ENCODE measurements around the gene GCNT1. TPM values are rescaled to one million over a fixed set of nuclear protein-coding genes. Genes with fewer than 3 reads are reported as not detected.

The GCNT1 gene
- total and polyA plus RNA-seq, 2 donors (not counting 1 experiment from before 2014, with no cell fraction given): 9.1 to 31.0 TPM

DNA sequence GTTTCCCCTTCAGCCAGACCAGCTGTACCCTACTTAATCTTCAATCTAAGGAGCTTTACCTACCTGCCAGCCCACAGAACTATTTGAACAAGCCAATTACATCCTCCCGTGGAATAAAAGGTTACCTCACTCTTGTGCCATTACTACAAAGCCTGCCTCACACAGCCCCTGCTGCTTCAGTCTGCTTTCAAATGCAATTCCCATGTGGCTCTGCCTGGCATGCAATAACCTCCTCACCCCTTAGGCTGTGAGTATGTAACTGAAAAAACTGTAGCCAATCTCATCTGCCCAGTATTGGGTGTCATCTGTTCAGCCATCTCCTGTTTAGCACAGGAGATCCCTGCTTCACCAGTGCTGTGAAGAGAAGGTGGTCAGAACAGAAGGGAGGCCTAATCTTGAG is 6.1 kb upstream of the GCNT1 start:
- H3K4me1 ChIP-seq (ENCODE audit: control insufficient read depth in 2 of 2, insufficient read depth in 2 of 2, low read length in 2 of 2): peaks cover 10 to 14% of the 10 kb centered on the region in 2 donors
- CTCF ChIA-PET: interaction anchor here (1.2 to 9.6 kb wide), 4 partner anchors 9 to 251 kb away, joined by 3 to 151 read pairs (median 5); no protein-coding TSS in a partner anchor
- TF ChIP-seq, protein P1, sequence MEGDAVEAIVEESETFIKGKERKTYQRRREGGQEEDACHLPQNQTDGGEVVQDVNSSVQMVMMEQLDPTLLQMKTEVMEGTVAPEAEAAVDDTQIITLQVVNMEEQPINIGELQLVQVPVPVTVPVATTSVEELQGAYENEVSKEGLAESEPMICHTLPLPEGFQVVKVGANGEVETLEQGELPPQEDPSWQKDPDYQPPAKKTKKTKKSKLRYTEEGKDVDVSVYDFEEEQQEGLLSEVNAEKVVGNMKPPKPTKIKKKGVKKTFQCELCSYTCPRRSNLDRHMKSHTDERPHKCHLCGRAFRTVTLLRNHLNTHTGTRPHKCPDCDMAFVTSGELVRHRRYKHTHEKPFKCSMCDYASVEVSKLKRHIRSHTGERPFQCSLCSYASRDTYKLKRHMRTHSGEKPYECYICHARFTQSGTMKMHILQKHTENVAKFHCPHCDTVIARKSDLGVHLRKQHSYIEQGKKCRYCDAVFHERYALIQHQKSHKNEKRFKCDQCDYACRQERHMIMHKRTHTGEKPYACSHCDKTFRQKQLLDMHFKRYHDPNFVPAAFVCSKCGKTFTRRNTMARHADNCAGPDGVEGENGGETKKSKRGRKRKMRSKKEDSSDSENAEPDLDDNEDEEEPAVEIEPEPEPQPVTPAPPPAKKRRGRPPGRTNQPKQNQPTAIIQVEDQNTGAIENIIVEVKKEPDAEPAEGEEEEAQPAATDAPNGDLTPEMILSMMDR (IDR thresholded peaks at IDR 0.05): no peak
- TF ChIP-seq EZH2 (IDR thresholded peaks at IDR 0.05; ENCODE audit: borderline replicate concordance, insufficient read depth, low read depth, low read length, poor library complexity, severe bottlenecking): no peak
- H4K20me1 ChIP-seq (ENCODE audit: control insufficient read depth, insufficient read depth, low read length, poor library complexity, severe bottlenecking): no peaks in the 10 kb centered on the region
- Mint-ChIP-seq H3K9me3 (ENCODE audit: insufficient read depth) (no peaks in the 10 kb centered on the region), H3K27ac (no peak overlapping the region), H3K27me3 (no peaks in the 10 kb centered on the region), H3K4me3 (no peak overlapping the region), H3K4me1 (peaks cover 10% of the 10 kb centered on the region)
- no peaks in the 10 kb centered on the region for H3K9me3 ChIP-seq (ENCODE audit: control extremely low read depth in 1 of 3, control insufficient read depth in 2 of 3, insufficient read depth in 1 of 3, low read length in 2 of 3)
- H3K27me3 ChIP-seq (replicated peaks in 1 of 4; ENCODE audit: control extremely low read depth in 1 of 4, control insufficient read depth in 3 of 4, insufficient read depth in 4 of 4, low read length in 3 of 4): no peaks in the 10 kb centered on the region
- POLR2A ChIA-PET: interaction anchor here (0.5 kb wide), 1 partner anchor 208 kb away, joined by 7 read pairs; no protein-coding TSS in a partner anchor
- no peaks in the 10 kb centered on the region for H3K36me3 ChIP-seq (replicated peaks in 1 of 2; ENCODE audit: control extremely low read depth in 1 of 2, control insufficient read depth in 1 of 2, extremely low read depth in 1 of 2, insufficient read depth in 2 of 2, low read length in 1 of 2)
- WGBS (ENCODE audit: insufficient coverage): 100% methylated on average over 1 of the region's 1 CpG
- no peak overlapping the region for H3K27ac ChIP-seq (ENCODE audit: low read length in 2 of 2)
- H3K79me2 ChIP-seq (ENCODE audit: control insufficient read depth, insufficient read depth, low read length): no peaks in the 10 kb centered on the region
- no peak overlapping the region for H3K4me3 ChIP-seq (ENCODE audit: control extremely low read depth in 1 of 5, extremely low read depth in 1 of 5, insufficient read depth in 1 of 5, low read depth in 2 of 5, low read length in 4 of 5)
- H3K9ac ChIP-seq (ENCODE audit: low read length): no peak overlapping the region
- DNase-seq (no peak), ATAC-seq (ENCODE audit: low read depth) (no peak)
- H3K4me2 ChIP-seq (replicated peaks; ENCODE audit: low read depth, low read length, poor library complexity, severe bottlenecking): no peak overlapping the region
- intact Hi-C loops (cut with micrococcal nuclease): no loop called here
- no peak overlapping the region for H2AFZ ChIP-seq (ENCODE audit: insufficient read depth, low read depth, low read length, poor library complexity, severe bottlenecking)

DNA sequence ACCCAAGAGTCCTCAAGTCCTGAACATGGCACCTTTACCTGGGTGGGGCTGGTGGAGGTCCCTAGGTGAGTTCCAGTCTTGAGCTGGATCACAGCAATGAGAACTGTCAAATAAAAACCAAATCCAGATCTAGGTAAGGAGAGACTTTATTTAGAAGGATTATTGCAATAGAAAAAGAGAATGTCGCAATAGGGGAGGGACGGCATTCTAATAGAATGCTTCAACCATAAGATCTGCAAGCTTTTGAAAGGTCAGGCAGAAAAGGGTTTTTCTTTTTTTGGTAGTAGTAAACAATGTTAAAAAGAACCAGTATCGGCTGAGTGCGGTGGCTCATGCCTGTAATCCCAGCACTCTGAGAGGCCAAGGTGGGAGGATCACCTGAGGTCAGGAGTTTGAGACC is 5.2 kb upstream of the GCNT1 start:
- Mint-ChIP-seq H3K9me3 (ENCODE audit: insufficient read depth) (no peaks in the 10 kb centered on the region), H3K27ac (no peak overlapping the region), H3K4me1 (peaks cover 14% of the 10 kb centered on the region), H3K4me3 (no peak overlapping the region), H3K27me3 (no peaks in the 10 kb centered on the region)
- WGBS (ENCODE audit: insufficient coverage): no CpG with 5 or more reads among the region's 4 CpGs
- TF ChIP-seq EZH2 (IDR thresholded peaks at IDR 0.05; ENCODE audit: borderline replicate concordance, insufficient read depth, low read depth, low read length, poor library complexity, severe bottlenecking): no peak
- TF ChIP-seq, protein P1 (IDR thresholded peaks at IDR 0.05): no peak
- Histone ChIP-seq H3K36me3 (replicated peaks in 1 of 2; ENCODE audit: control extremely low read depth in 1 of 2, control insufficient read depth in 1 of 2, extremely low read depth in 1 of 2, insufficient read depth in 2 of 2, low read length in 1 of 2) (no peaks in the 10 kb centered on the region), H3K27me3 (replicated peaks in 1 of 4; ENCODE audit: control extremely low read depth in 1 of 4, control insufficient read depth in 3 of 4, insufficient read depth in 4 of 4, low read length in 3 of 4) (no peaks in the 10 kb centered on the region), H3K4me2 (replicated peaks; ENCODE audit: low read depth, low read length, poor library complexity, severe bottlenecking) (no peak overlapping the region), H3K27ac (ENCODE audit: low read length in 2 of 2) (no peak overlapping the region), H4K20me1 (ENCODE audit: control insufficient read depth, insufficient read depth, low read length, poor library complexity, severe bottlenecking) (no peaks in the 10 kb centered on the region), H3K79me2 (ENCODE audit: control insufficient read depth, insufficient read depth, low read length) (no peaks in the 10 kb centered on the region), H3K9me3 (ENCODE audit: control extremely low read depth in 1 of 3, control insufficient read depth in 2 of 3, insufficient read depth in 1 of 3, low read length in 2 of 3) (peaks cover 0 to 4% (median 0%) of the 10 kb centered on the region in 3 donors), H3K9ac (ENCODE audit: low read length) (no peak overlapping the region), H2AFZ (ENCODE audit: insufficient read depth, low read depth, low read length, poor library complexity, severe bottlenecking) (no peak overlapping the region), H3K4me1 (ENCODE audit: control insufficient read depth in 2 of 2, insufficient read depth in 2 of 2, low read length in 2 of 2) (peaks cover 13 to 16% of the 10 kb centered on the region in 2 donors), H3K4me3 (ENCODE audit: control extremely low read depth in 1 of 5, extremely low read depth in 1 of 5, insufficient read depth in 1 of 5, low read depth in 2 of 5, low read length in 4 of 5) (no peak overlapping the region)
- intact Hi-C loops (cut with micrococcal nuclease): no loop called here
- ChIA-PET CTCF (interaction anchor here (0.7 to 9.6 kb wide), 4 partner anchors 21 to 249 kb away, joined by 3 to 151 read pairs (median 4); no protein-coding TSS in a partner anchor), POLR2A (no interaction called here)
- no peak for ATAC-seq (ENCODE audit: low read depth)
- no peak for DNase-seq
